Measurements from ENCODE around the gene F10. TPM values are rescaled to one million over a fixed set of nuclear protein-coding genes. Genes with fewer than 3 reads are reported as not detected.

The F10 gene
- polyA plus RNA-seq, 4 donors: 17.8 to 26.6 (median 21.3) TPM

- no peak for DNase-seq (ENCODE audit: low read depth in 4 of 4, low spot score in 3 of 4)
Observed at GRCh38 chr13:113187263-113187669, 64.7 kb downstream of the F10 start.

- DNase-seq (ENCODE audit: low read depth in 4 of 4, low spot score in 3 of 4): no peak
Observed at GRCh38 chr13:113187883-113188665, 65.5 kb downstream of the F10 start.

- no peak for DNase-seq (ENCODE audit: low read depth in 4 of 4, low spot score in 3 of 4)
Observed at GRCh38 chr13:113190181-113190580, 67.6 kb downstream of the F10 start.

GRCh38 chr13:113192279-113192678 is 69.7 kb downstream of the F10 start:
- DNase-seq (ENCODE audit: low read depth in 4 of 4, low spot score in 3 of 4): no peak

GRCh38 chr13:113192902-113193301 is 70.3 kb downstream of the F10 start:
- no peak for DNase-seq (ENCODE audit: low read depth in 4 of 4, low spot score in 3 of 4)

- no peak for DNase-seq (ENCODE audit: low read depth in 4 of 4, low spot score in 3 of 4)
Observed at GRCh38 chr13:113195360-113195759, 72.8 kb downstream of the F10 start.

GRCh38 chr13:113196970-113197737 is 74.6 kb downstream of the F10 start:
- no peak for DNase-seq (ENCODE audit: low read depth in 4 of 4, low spot score in 3 of 4)

Other genes with a start within 250 kb of the F10 start
- gene MCF2L, start 153.6 kb upstream of the F10 start, polyA plus RNA-seq (ENCODE audit: insufficient read length in 4 of 4): 10 to 100 TPM; 29.4 to 36.8 (median 32.9) TPM
- 1 to 10 TPM; 2.0 to 4.7 (median 3.1) TPM for gene F7, start 17.0 kb upstream of the F10 start, polyA plus RNA-seq (ENCODE audit: insufficient read length in 4 of 4)
- 1 to 10 TPM in 3 of 4 donors, under 1 TPM in 1; 0.96 to 2.8 (median 2.1) TPM for gene PROZ, start 35.8 kb downstream of the F10 start, polyA plus RNA-seq (ENCODE audit: insufficient read length in 4 of 4)
- 10 to 100 TPM; 50.1 to 61.5 (median 56.0) TPM for gene PCID2, start 85.9 kb downstream of the F10 start, polyA plus RNA-seq (ENCODE audit: insufficient read length in 4 of 4)
- gene CUL4A, start 86.8 kb downstream of the F10 start, polyA plus RNA-seq (ENCODE audit: insufficient read length in 4 of 4): 10 to 100 TPM; 74.6 to 85.3 (median 82.0) TPM
- 100 to 1,000 TPM; 190 to 196 (median 190) TPM for gene LAMP1, start 174.4 kb downstream of the F10 start, polyA plus RNA-seq (ENCODE audit: insufficient read length in 4 of 4)
- 10 to 100 TPM; 11.5 to 21.7 (median 16.9) TPM for gene GRTP1, start 241.3 kb downstream of the F10 start, polyA plus RNA-seq (ENCODE audit: insufficient read length in 4 of 4)

Data from right renal pelvis (tissue), 4 donors.